ENCODE measurements around the gene CRYGS.

DNA sequence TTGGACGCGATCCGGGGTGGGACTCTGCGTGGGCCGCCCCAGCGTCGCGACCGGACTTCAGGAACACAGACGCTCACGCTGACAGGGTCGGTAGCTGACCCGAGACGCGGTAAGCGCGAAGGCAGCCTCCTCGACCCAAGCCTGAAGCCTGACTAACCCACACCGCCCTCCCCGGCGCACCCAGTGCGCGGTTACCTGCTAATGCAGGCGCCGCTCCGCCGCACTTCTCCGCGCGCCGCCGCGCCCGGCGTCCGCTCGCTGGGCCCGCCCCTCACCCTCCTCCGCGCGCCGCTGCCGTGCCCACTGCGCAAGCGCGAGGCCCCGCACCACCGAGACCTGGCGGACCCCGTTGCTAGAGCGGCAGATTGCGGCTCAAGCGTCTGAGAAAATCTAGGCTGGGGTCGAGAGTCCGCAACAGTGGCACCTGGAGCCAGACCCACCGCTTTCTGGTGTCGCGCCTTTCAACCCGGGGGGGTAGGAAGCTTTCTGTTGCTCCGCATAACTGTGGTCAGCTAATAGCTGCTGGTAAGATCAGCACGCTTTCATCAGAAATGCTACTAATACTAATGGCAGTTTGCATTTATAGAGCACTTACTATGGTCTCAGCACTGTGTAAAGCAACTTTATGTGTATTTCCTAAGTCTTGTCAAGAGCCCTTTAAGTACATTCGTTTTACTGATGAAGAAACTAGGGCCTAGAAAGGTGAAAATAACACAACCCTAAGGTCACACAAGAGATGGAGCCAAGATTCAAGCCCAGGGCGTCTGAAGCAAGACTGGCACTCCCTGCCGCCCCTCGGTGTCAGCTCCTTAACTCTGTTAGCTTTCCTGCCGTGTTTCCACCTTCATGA, 23.1 kb upstream of the CRYGS start, which contains the start of gene TBCCD1:
- TF ChIP-seq, protein P1, sequence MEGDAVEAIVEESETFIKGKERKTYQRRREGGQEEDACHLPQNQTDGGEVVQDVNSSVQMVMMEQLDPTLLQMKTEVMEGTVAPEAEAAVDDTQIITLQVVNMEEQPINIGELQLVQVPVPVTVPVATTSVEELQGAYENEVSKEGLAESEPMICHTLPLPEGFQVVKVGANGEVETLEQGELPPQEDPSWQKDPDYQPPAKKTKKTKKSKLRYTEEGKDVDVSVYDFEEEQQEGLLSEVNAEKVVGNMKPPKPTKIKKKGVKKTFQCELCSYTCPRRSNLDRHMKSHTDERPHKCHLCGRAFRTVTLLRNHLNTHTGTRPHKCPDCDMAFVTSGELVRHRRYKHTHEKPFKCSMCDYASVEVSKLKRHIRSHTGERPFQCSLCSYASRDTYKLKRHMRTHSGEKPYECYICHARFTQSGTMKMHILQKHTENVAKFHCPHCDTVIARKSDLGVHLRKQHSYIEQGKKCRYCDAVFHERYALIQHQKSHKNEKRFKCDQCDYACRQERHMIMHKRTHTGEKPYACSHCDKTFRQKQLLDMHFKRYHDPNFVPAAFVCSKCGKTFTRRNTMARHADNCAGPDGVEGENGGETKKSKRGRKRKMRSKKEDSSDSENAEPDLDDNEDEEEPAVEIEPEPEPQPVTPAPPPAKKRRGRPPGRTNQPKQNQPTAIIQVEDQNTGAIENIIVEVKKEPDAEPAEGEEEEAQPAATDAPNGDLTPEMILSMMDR (IDR thresholded peaks at IDR 0.05) = no peak
- no peak for TF ChIP-seq EZH2 (IDR thresholded peaks at IDR 0.05; ENCODE audit: borderline replicate concordance, insufficient read depth, low read depth, low read length, poor library complexity, severe bottlenecking)
